Spinal cord (tissue), 10 donors: ENCODE measurements around the gene CACNA1G. TPM values are rescaled to one million over a fixed set of nuclear protein-coding genes. Genes with fewer than 3 reads are reported as not detected.
A peak's percentile ranks its signal among the peaks of the same experiment; 100 is the strongest.

Experiments
- DNase-seq, 6 donors: peaks; one replicate each; pipeline versions ENCODE4 v3.0.0 to v3.0.0-alpha.2; 2013 to 2015; ENCODE audit warnings: low spot score in 6 of 6, low read depth in 4 of 6
- H3K27ac ChIP-seq: one replicate; pipeline ENCODE4 v1.5.1; 2013; ENCODE audit warnings: low read depth, low read length, control low read depth
- H3K27me3 ChIP-seq: one replicate; pipeline ENCODE4 v1.6.1; 2013; ENCODE audit warnings: low read length; ENCODE audit not compliant: control insufficient read depth, insufficient read depth
- H3K36me3 ChIP-seq: one replicate; pipeline ENCODE4 v1.6.1; 2013; ENCODE audit warnings: low read length; ENCODE audit not compliant: control insufficient read depth, insufficient read depth
- H3K4me1 ChIP-seq: one replicate; pipeline ENCODE4 v1.6.1; 2013; ENCODE audit warnings: low read length; ENCODE audit not compliant: control insufficient read depth, insufficient read depth
- H3K4me3 ChIP-seq: one replicate; pipeline ENCODE4 v1.5.1; 2013; ENCODE audit warnings: low read depth, low read length, control low read depth
- H3K9me3 ChIP-seq: one replicate; pipeline ENCODE4 v1.6.1; 2013; ENCODE audit warnings: low read length; ENCODE audit not compliant: control insufficient read depth, insufficient read depth
- WGBS: methylation state at CpG from one replicate; pipeline ENCODE4 v1.1.5; 2013; ENCODE audit warnings: missing lambda C conversion rate; ENCODE audit not compliant: insufficient coverage; 5-methylcytosine and 5-hydroxymethylcytosine counted together
- polyA plus RNA-seq, 2 donors: library from polyadenylated mRNA; unstranded; fragments of 120-200 nt; gene quantifications; one replicate each; pipeline ENCODE4 v1.2.1, GENCODE V29; 2013; ENCODE audit not compliant: insufficient read length in 2 of 2
- total RNA-seq, 2 donors: library from RNA; depleted of rRNA in 1 of 2; stranded (reverse); fragments of 120-200 nt in 1 of 2; fragments of >200 nt in 1 of 2; gene quantifications; one replicate each; pipeline versions ENCODE4 v1.2.3 to v1.2.4, GENCODE V29; 2013 to 2014
- donor health status: healthy.

Gene CACNA1G
- total and polyA plus RNA-seq, 4 donors: 10.6 to 37.6 (median 23.2) TPM

GRCh38 chr17:50631195-50631907 is 70.8 kb downstream of the CACNA1G start:
- whole genome bisulfite sequencing: 64% methylated on average over 5 of the region's 11 CpGs
- peaks cover 40% of the 10 kb centered on the region for H3K4me1 ChIP-seq

DNA sequence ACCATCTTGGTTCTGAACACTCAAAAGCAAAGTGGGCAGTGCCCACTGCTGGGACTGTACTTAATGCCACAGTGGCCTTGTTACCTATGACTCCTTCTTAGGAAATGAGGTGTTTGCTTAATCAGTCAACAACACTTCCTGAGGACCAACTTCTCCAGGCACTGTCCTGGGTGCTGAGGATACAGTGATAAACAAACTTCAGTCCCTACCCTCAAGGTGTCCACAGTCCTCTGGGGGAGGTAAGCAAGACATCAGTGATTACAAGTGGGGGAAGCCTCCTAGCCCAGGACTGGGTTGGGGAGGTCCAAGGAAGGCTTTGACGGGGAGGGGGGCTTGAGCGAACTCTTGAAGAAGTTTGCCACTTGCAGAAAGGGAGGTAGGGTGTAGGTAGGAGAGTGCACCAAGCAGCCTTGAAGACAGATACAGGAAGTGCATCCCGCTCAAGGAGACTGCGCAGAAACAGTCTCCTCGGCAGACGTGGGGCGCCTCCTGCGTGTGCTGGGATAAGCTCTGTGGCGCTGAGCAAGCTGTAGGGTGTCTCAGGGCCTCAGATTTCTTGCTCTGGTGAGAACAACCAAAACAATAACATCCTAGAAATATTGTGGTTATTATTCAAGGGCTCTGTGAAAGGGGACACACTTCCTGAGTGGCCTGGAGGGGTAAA is 71.5 kb downstream of the CACNA1G start:
- 75% methylated on average over 2 of the region's 9 CpGs for WGBS
- no peak overlapping the region for H3K27ac ChIP-seq

More at GRCh38 chr17:50631195-50631907, 70.8 kb downstream of the CACNA1G start:
- Histone ChIP-seq H3K27me3 (peaks cover 49% of the 10 kb centered on the region), H3K4me3 (no peak overlapping the region), H3K9me3 (no peaks in the 10 kb centered on the region), H3K27ac (no peak overlapping the region), H3K36me3 (peaks cover 8% of the 10 kb centered on the region)
- peak in 1 of 6 donors; percentile 39 for DNase-seq

DNA sequence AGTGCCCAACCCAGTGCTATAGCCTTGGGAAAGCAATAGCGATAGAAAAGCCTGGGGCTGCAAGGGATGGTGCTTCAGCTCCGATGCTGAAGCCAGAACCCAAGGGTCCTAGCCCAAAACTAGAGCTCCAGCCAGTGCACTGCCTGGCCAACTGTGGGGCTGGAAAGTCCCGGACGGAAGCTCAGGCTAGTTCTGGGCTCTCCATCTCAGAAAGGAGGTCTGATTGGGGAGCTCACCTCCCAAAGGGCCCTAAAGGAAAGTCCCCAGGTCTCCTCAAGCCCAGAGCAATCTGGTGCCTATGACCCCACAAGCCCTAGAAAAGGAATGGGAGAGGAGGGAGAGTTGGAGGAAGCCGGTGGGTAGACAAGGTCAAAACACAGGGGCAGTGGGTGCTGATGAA is 72.1 kb downstream of the CACNA1G start:
- Histone ChIP-seq H3K9me3 (no peaks in the 10 kb centered on the region), H3K36me3 (peaks cover 4% of the 10 kb centered on the region), H3K27ac (no peak overlapping the region), H3K27me3 (peaks cover 58% of the 10 kb centered on the region), H3K4me1 (peaks cover 36% of the 10 kb centered on the region), H3K4me3 (no peak overlapping the region)
- WGBS: 90% methylated on average over 5 of the region's 5 CpGs
- DNase-seq: no peak

More for the DNA sequence above, 71.5 kb downstream of the CACNA1G start:
- no peak for DNase-seq
- Histone ChIP-seq H3K36me3 (peaks cover 4% of the 10 kb centered on the region), H3K4me1 (peaks cover 39% of the 10 kb centered on the region), H3K9me3 (no peaks in the 10 kb centered on the region), H3K4me3 (no peak overlapping the region), H3K27me3 (peaks cover 56% of the 10 kb centered on the region)

DNA sequence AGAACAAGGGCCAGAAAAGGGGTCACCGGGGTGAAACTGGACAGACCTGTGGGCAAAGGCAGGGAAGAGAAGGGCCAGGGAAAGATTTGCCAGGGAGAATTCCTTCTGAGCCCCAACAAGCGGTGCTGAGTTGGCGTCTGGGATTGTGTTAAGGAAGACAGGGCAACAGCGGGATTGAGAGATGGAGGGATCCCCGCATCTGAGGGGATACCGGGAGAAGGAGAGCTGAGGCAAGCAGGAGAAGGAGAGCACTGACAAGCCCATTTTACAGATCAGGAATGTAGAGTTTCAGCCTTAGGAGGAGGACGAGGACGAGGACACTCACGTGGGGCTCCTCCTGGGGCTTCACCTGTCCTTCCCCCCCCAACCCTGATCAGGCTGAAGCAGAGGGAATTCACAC is 73.2 kb downstream of the CACNA1G start:
- Histone ChIP-seq H3K27me3 (peaks cover 56% of the 10 kb centered on the region), H3K27ac (no peak overlapping the region), H3K9me3 (no peaks in the 10 kb centered on the region), H3K4me3 (no peak overlapping the region), H3K4me1 (peaks cover 27% of the 10 kb centered on the region), H3K36me3 (no peaks in the 10 kb centered on the region)
- 80% methylated on average over 9 of the region's 9 CpGs for WGBS
- no peak for DNase-seq

DNA sequence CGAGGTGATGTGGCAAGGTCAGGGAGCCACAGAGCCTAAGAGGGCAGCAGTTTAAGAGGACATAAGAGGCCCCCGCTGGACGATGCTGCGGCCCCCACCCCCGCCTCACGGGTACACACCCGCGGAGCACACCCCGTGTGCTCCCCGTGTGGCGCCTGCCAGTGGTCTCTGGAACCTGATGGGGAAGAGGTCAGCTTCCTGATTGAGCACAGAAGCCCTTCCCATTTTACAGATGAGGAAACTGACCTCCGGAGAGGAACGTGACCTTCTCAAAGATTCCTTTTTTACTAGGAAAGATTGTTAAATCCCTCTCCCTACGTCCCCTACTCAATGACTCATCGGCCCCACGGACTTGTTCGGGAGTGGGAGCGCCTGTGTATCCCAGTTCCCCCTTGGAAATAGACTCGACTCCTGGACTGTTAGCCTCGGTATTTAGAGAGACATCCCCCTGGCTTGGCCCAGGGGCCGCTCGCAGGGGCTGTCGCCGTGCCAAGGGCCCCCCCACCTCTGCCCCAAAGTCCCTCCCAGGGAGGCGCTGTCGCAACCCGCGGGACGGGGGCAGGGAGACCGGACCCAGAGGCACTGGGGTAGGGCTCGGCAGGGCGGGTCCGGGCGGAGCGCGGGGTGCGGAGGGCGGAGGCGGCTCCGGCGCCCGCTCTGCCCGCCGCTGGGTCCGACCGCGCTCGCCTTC is 73.9 kb downstream of the CACNA1G start, which contains the start of gene ABCC3:
Gene ABCC3 (plus strand): TSS at position 658 of the 691 bp plus-strand sequence. CDS start 56 bp downstream, outside the sequence.
- no peak for DNase-seq
- Histone ChIP-seq H3K4me3 (no peak within 1 kb of the TSS), H3K27ac (no peak within 1 kb of the TSS), H3K36me3 (no peaks in the 10 kb centered on the region), H3K27me3 (peaks cover 56% of the 10 kb centered on the region), H3K9me3 (no peaks in the 10 kb centered on the region), H3K4me1 (peaks cover 33% of the 10 kb centered on the region)
- 12% methylated on average over 48 of the region's 48 CpGs for WGBS

DNA sequence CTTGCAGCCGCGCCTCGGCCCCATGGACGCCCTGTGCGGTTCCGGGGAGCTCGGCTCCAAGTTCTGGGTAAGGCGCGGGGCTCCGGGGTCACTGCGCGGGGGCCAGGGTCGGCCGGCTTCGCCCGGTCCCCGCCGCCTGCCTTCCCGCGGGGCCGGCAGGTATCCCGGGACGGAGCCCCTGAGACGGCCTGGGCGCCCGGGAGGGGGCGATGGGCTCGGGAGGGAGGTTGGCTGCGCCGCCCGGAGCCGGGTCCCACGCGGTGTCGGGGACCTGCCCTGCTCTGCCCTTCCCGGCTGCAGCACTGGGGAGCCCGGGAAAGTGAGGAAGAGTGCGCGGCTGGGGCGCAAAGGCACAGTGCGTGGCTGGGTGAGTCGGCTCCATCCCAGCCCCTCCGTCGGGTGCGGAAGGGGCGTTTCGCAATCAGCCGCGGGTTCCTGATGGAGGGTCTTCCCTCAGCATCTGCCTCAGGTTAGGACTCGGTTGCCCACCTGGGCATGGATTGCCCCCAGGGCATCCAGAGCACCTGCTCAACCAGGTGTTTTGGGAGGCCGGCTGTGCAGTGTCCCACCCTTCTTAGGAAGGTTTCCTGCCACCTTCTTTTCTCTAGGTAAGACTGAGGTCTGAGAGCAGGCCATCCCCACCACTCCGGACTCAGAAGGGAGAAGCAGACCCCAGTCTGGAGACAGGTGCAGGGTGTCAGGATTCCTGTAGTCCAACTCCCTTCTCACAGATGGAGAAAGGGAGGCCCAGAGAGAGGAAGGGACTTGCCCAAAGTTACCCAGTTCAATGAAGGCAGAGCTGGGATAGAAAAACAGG is 74.6 kb downstream of the CACNA1G start:
- peaks cover 56% of the 10 kb centered on the region for H3K27me3 ChIP-seq
- no peak for DNase-seq
- no peak overlapping the region for H3K4me3 ChIP-seq

DNA sequence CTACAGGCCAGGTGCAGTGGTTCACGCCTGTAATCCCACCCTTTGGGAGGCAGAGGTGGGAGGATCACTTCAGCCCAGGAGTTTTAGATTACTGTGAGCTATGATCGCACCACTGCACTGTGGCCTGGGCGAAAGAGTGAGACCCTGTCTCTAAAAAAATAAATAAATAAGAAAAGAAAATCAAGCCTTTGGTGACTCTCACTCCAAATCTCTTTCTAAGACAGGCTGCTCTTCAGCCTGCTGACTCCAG is 75.1 kb downstream of the CACNA1G start:
- Histone ChIP-seq H3K36me3 (no peaks in the 10 kb centered on the region), H3K4me3 (no peak overlapping the region), H3K27me3 (peaks cover 56% of the 10 kb centered on the region), H3K27ac (no peak overlapping the region), H3K9me3 (no peaks in the 10 kb centered on the region), H3K4me1 (peaks cover 41% of the 10 kb centered on the region)
- 75% methylated on average over 1 of the region's 3 CpGs for WGBS
- DNase-seq: no peak

More for the DNA sequence above, 74.6 kb downstream of the CACNA1G start:
- Histone ChIP-seq H3K4me1 (peaks cover 39% of the 10 kb centered on the region), H3K36me3 (no peaks in the 10 kb centered on the region), H3K27ac (no peak overlapping the region), H3K9me3 (no peaks in the 10 kb centered on the region)
- 3% methylated on average over 51 of the region's 52 CpGs for WGBS

GRCh38 chr17:50635982-50636803 is 75.7 kb downstream of the CACNA1G start:
- WGBS: 96% methylated on average over 8 of the region's 9 CpGs
- Histone ChIP-seq H3K36me3 (no peaks in the 10 kb centered on the region), H3K27me3 (peaks cover 56% of the 10 kb centered on the region), H3K9me3 (no peaks in the 10 kb centered on the region), H3K4me3 (no peak overlapping the region), H3K27ac (no peak overlapping the region), H3K4me1 (peaks cover 41% of the 10 kb centered on the region)
- DNase-seq: no peak

- H3K27ac ChIP-seq: no peak overlapping the region
Measured at GRCh38 chr17:50636804-50637195, 76.3 kb downstream of the CACNA1G start.

More at GRCh38 chr17:50636804-50637195, 76.3 kb downstream of the CACNA1G start:
- Histone ChIP-seq H3K27me3 (peaks cover 56% of the 10 kb centered on the region), H3K9me3 (no peaks in the 10 kb centered on the region), H3K36me3 (no peaks in the 10 kb centered on the region), H3K4me3 (no peak overlapping the region), H3K4me1 (peaks cover 42% of the 10 kb centered on the region)
- no peak for DNase-seq
- WGBS: 78% methylated on average over 7 of the region's 7 CpGs
